NB4 (cell line): ENCODE measurements around the gene PRKCSH.
"Not testable (repeated sequence)": the region's sequence is repeated elsewhere in the genome, so short reads cannot be mapped to it uniquely, and the experiment has no call there.

Experiments
- CTCF ChIP-seq: IDR thresholded peaks from one replicate; pipeline ENCODE4 v1.5.1; 2012; ENCODE audit warnings: low read depth, low read length
- MYC ChIP-seq: IDR thresholded peaks from 2 replicates; pipeline ENCODE4 v1.6.1; 2011; ENCODE audit warnings: low read depth, low read length
- POLR2A ChIP-seq: IDR thresholded peaks from 2 replicates; pipeline ENCODE4 v1.6.1; 2011; ENCODE audit warnings: mild to moderate bottlenecking; ENCODE audit not compliant: insufficient read length; ENCODE audit errors: extremely low read depth
- TF ChIP-seq, protein P1 (sequence below): IDR thresholded peaks from 2 replicates; pipeline ENCODE4 v1.6.1; 2011; ENCODE audit warnings: low read depth, low read length

DNA sequence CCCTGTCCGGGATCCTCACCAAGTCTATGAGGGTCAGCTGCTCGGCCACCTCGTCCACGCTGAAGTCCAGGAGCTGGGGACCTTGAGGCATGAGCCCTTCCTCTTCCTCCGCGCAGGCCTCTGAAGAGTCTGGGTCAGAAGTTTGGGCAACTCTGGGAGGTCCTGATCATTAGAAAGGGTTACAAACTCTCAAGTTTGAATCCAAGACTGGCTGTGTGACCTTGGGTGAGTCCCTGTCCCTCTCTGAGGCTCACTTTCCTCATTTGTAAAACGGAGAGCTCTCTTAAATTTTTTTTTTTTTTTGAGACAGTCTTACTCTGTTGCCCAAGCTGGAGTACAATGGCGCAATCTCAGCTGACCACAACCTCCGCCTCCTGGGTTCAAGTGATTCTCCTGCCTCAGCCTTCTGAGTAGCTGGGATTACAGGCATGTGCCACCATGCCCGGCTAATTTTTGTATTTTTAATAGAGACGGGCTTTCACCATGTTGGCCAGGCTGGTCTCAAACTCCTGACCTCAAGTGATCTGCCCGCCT, 28.7 kb upstream of the PRKCSH start:
- TF ChIP-seq POLR2A, CTCF, MYC: not testable (repeated sequence)
- TF ChIP-seq, protein P1, sequence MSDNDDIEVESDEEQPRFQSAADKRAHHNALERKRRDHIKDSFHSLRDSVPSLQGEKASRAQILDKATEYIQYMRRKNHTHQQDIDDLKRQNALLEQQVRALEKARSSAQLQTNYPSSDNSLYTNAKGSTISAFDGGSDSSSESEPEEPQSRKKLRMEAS: not testable (repeated sequence)
